ENCODE results near the gene TRIM2. TPM values are rescaled to one million over a fixed set of nuclear protein-coding genes. Genes with fewer than 3 reads are reported as not detected.

TRIM2 gene
- total and polyA plus RNA-seq, 2 of the 8 experiments (the other 6 are each of a cell fraction or from before 2014, with no cell fraction given), result 34.0 to 59.8 TPM

- TF ChIP-seq BCL11A (IDR thresholded peaks at IDR 0.05; ENCODE audit: low read depth in 2 of 2, low read length in 2 of 2) (no peak), CEBPB (IDR thresholded peaks at IDR 0.05; ENCODE audit: low read depth, low read length) (no peak), GTF2F1 (IDR thresholded peaks at IDR 0.05; ENCODE audit: borderline replicate concordance, low read depth, low read length) (no peak), EP300 (IDR thresholded peaks at IDR 0.05; ENCODE audit: borderline replicate concordance in 1 of 2, low read depth in 2 of 2, low read length in 2 of 2) (no peak), RBBP5 (IDR thresholded peaks at IDR 0.05; ENCODE audit: borderline replicate concordance, low read depth, low read length) (no peak), TBP (IDR thresholded peaks at IDR 0.05; ENCODE audit: low read depth, low read length) (no peak)
These were observed 34.1 kb downstream of the TRIM2 start (continued) for GRCh38 chr4:153238135-153238919.
